ENCODE results near the gene APPL2.

Gene APPL2

GRCh38 chr12:105222726-105223351 is 13.1 kb downstream of the APPL2 start:
- DNase-seq (ENCODE audit: low read depth in 2 of 2) = no peak

GRCh38 chr12:105222284-105222655 is 13.7 kb downstream of the APPL2 start:
- DNase-seq (ENCODE audit: low read depth in 2 of 2) = no peak

GRCh38 chr12:105221583-105222283 is 14.2 kb downstream of the APPL2 start:
- no peak for DNase-seq (ENCODE audit: low read depth in 2 of 2)

- no peak for DNase-seq (ENCODE audit: low read depth in 2 of 2)
Observed at GRCh38 chr12:105220929-105221290, 15.1 kb downstream of the APPL2 start.

GRCh38 chr12:105220150-105220928 is 15.6 kb downstream of the APPL2 start:
- no peak for DNase-seq (ENCODE audit: low read depth in 2 of 2)

GRCh38 chr12:105219261-105220028 is 16.5 kb downstream of the APPL2 start:
- DNase-seq (ENCODE audit: low read depth in 2 of 2) = no peak

GRCh38 chr12:105218434-105218833 is 17.5 kb downstream of the APPL2 start:
- no peak for DNase-seq (ENCODE audit: low read depth in 2 of 2)

- no peak for DNase-seq (ENCODE audit: low read depth in 2 of 2)
Observed at GRCh38 chr12:105214670-105215375, 21.2 kb downstream of the APPL2 start.

GRCh38 chr12:105214148-105214547 is 21.8 kb downstream of the APPL2 start:
- no peak for DNase-seq (ENCODE audit: low read depth in 2 of 2)

- DNase-seq (ENCODE audit: low read depth in 2 of 2) = no peak
Observed at GRCh38 chr12:105212438-105212837, 23.5 kb downstream of the APPL2 start.

- no peak for DNase-seq (ENCODE audit: low read depth in 2 of 2)
Observed at GRCh38 chr12:105209091-105209490, 26.9 kb downstream of the APPL2 start.

GRCh38 chr12:105206686-105207374 is 29.1 kb downstream of the APPL2 start:
- no peak for DNase-seq (ENCODE audit: low read depth in 2 of 2)

GRCh38 chr12:105205322-105206048 is 30.5 kb downstream of the APPL2 start:
- DNase-seq (ENCODE audit: low read depth in 2 of 2) = no peak

GRCh38 chr12:105204916-105205315 is 31.1 kb downstream of the APPL2 start:
- DNase-seq (ENCODE audit: low read depth in 2 of 2) = no peak

- DNase-seq (ENCODE audit: low read depth in 2 of 2) = no peak
Observed at GRCh38 chr12:105204127-105204526, 31.8 kb downstream of the APPL2 start.

GRCh38 chr12:105202202-105202601 is 33.8 kb downstream of the APPL2 start:
- no peak for DNase-seq (ENCODE audit: low read depth in 2 of 2)

GRCh38 chr12:105201299-105201698 is 34.7 kb downstream of the APPL2 start:
- DNase-seq (ENCODE audit: low read depth in 2 of 2) = no peak

- no peak for DNase-seq (ENCODE audit: low read depth in 2 of 2)
Observed at GRCh38 chr12:105200385-105200784, 35.6 kb downstream of the APPL2 start.

- DNase-seq (ENCODE audit: low read depth in 2 of 2) = no peak
Observed at GRCh38 chr12:105198961-105199360, 37.0 kb downstream of the APPL2 start.

- DNase-seq (ENCODE audit: low read depth in 2 of 2) = no peak
Observed at GRCh38 chr12:105196090-105196489, 39.9 kb downstream of the APPL2 start.
